OCI-LY1 (cell line): Measurements from ENCODE around the gene CEP83.

ENCODE experiments used
- EZH2 ChIP-seq: fragments of 200-600 bp; sonication (generic), shearing (Covaris generic); IDR thresholded peaks from 2 replicates; pipeline ENCODE4 v1.8.0; 2017; ENCODE audit warnings: borderline replicate concordance, mixed run types, mild to moderate bottlenecking, antibody characterized with exemption, low read length, moderate library complexity, mixed read lengths
- TF ChIP-seq, protein P1 (sequence below): fragments of 200-600 bp; sonication (generic), shearing (Covaris generic); IDR thresholded peaks from 2 replicates; pipeline ENCODE4 v1.5.1; 2017; ENCODE audit warnings: mild to moderate bottlenecking, antibody characterized with exemption, low read length, moderate library complexity, mixed read lengths

- TF ChIP-seq, protein P1, sequence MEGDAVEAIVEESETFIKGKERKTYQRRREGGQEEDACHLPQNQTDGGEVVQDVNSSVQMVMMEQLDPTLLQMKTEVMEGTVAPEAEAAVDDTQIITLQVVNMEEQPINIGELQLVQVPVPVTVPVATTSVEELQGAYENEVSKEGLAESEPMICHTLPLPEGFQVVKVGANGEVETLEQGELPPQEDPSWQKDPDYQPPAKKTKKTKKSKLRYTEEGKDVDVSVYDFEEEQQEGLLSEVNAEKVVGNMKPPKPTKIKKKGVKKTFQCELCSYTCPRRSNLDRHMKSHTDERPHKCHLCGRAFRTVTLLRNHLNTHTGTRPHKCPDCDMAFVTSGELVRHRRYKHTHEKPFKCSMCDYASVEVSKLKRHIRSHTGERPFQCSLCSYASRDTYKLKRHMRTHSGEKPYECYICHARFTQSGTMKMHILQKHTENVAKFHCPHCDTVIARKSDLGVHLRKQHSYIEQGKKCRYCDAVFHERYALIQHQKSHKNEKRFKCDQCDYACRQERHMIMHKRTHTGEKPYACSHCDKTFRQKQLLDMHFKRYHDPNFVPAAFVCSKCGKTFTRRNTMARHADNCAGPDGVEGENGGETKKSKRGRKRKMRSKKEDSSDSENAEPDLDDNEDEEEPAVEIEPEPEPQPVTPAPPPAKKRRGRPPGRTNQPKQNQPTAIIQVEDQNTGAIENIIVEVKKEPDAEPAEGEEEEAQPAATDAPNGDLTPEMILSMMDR: no peak
- TF ChIP-seq EZH2: no peak
Measured at GRCh38 chr12:94380507-94380906, 79.2 kb downstream of the CEP83 start.
